22Rv1 (cell line): Measurements from ENCODE around the gene CRMP1.

Source experiments
- CTCF ChIP-seq: fragments of 450-650 bp; IDR thresholded peaks from 2 replicates; pipeline ENCODE4 v1.5.1; 2017; ENCODE audit warnings: mild to moderate bottlenecking
- ZFX ChIP-seq: fragments of 450-650 bp; IDR thresholded peaks from 2 replicates; pipeline ENCODE4 v1.6.1; 2017; ENCODE audit warnings: antibody characterized with exemption, borderline replicate concordance

- TF ChIP-seq CTCF (no peak), ZFX (no peak)
Measured at GRCh38 chr4:5843573-5844530, 49.0 kb downstream of the CRMP1 start.
